Uterus (tissue), 4 donors: ENCODE measurements around the gene CHN2. TPM values are rescaled to one million over a fixed set of nuclear protein-coding genes. Genes with fewer than 3 reads are reported as not detected.

Experiments
- DNase-seq, 2 donors: peaks; one replicate each; pipeline ENCODE4 v3.0.0-alpha.2; 2019 to 2020
- H3K27ac ChIP-seq, 2 donors: fragments of 200-600 bp; sonication (generic); 1 replicate in 1 of 2; 2 replicates in 1 of 2; pipeline ENCODE4 v1.5.1; 2016 to 2018
- H3K27me3 ChIP-seq, 2 donors: fragments of 200-600 bp; sonication (generic); one replicate each; pipeline ENCODE4 v1.5.1; 2018 to 2019; ENCODE audit warnings: control low read depth in 1 of 2
- H3K36me3 ChIP-seq, 2 donors: fragments of 200-600 bp; sonication (generic); one replicate each; pipeline ENCODE4 v1.5.1; 2019; ENCODE audit warnings: control low read depth in 1 of 2
- H3K4me1 ChIP-seq, 2 donors: fragments of 200-600 bp; sonication (generic); one replicate each; pipeline ENCODE4 v1.5.1; 2018 to 2019; ENCODE audit warnings: control low read depth in 1 of 2
- H3K4me3 ChIP-seq, 2 donors: fragments of 200-600 bp; sonication (generic); 1 replicate in 1 of 2; 2 replicates in 1 of 2; pipeline ENCODE4 v1.5.1; 2018 to 2019; ENCODE audit warnings: mild to moderate bottlenecking in 1 of 2
- H3K9me3 ChIP-seq, 2 donors: fragments of 200-600 bp; sonication (generic); one replicate each; pipeline ENCODE4 v1.5.1; 2019; ENCODE audit warnings: control low read depth in 1 of 2
- CTCF ChIP-seq, 4 experiments: fragments of 200-600 bp in 2 of 4; fragments of 450-650 bp in 2 of 4; sonication (generic) in 2 of 4; IDR thresholded peaks; one replicate each; pipeline ENCODE4 v1.5.1; 2016 to 2019; ENCODE audit warnings: antibody characterized with exemption in 4 of 4, mild to moderate bottlenecking in 2 of 4, moderate library complexity in 1 of 4
- POLR2A ChIP-seq, 2 donors: fragments of 450-650 bp; IDR thresholded peaks; one replicate each; pipeline ENCODE4 v1.6.1; 2016; ENCODE audit warnings: antibody characterized with exemption in 2 of 2, mild to moderate bottlenecking in 1 of 2, moderate library complexity in 1 of 2
- intact Hi-C: fragments of 100-400 bp; cut with DNase I; formaldehyde crosslinking; loops from one replicate; pipeline ENCODE4 v1.15.1; 2023; ENCODE audit warnings: low total_unique reads
- total RNA-seq, 4 donors: library from RNA; depleted of rRNA in 3 of 4; stranded (reverse); fragments of >200 nt in 3 of 4; gene quantifications; one replicate each; pipeline versions ENCODE4 v1.1.0 to v1.2.4, GENCODE V29; 2014 to 2023
- donor health status: DM: yes; HTN: yes; CAD: no.

CHN2 gene
- total RNA-seq, 4 donors from 2014 or later = 9.8 to 22.9 (median 18.3) TPM

DNA sequence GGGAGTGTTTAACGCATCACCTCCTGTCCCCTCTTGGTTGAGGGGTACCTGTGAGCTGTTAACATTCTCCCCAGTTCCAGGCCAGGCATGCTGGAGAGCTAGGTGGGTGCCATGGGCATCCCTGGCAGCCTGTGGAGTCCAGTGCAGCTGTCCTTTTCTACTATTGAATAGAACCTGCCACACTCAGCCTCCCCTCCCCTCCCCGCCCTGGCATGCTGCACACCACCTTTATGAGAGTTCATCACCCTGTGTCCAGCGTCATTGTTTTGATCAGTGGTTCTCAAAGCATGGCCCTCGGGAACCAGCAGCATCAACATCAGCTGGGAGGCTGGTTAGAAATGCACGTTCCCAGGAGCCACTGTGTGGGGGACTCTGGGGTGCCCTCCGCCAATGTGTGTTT, 211.8 kb downstream of the CHN2 start:
- Histone ChIP-seq H3K27ac (no peak overlapping the region), H3K4me3 (no peak overlapping the region), H3K9me3 (no peaks in the 10 kb centered on the region), H3K36me3 (no peaks in the 10 kb centered on the region), H3K27me3 (no peaks in the 10 kb centered on the region), H3K4me1 (no peaks in the 10 kb centered on the region)
- DNase-seq = no peak
- TF ChIP-seq CTCF (IDR thresholded peaks at IDR 0.05) (no peak), POLR2A (IDR thresholded peaks at IDR 0.05) (no peak)
- intact Hi-C loops = no loop called here

- no peaks in the 10 kb centered on the region for H3K9me3 ChIP-seq
- no peaks in the 10 kb centered on the region for H3K27me3 ChIP-seq
- intact Hi-C loops = loop anchor here (2.0 kb wide), 1 partner anchor 482 kb away; no protein-coding TSS in a partner anchor
- H3K36me3 ChIP-seq = no peaks in the 10 kb centered on the region
- H3K27ac ChIP-seq = no peak overlapping the region
- peak; percentile 44 to 70 for DNase-seq
- H3K4me3 ChIP-seq = no peak overlapping the region
- TF ChIP-seq POLR2A (IDR thresholded peaks at IDR 0.05) = no peak
- TF ChIP-seq CTCF (IDR thresholded peaks at IDR 0.05) = peak; percentile 78 to 88 (median 84)
- no peaks in the 10 kb centered on the region for H3K4me1 ChIP-seq
Measured at GRCh38 chr7:29408841-29409243, 214.3 kb downstream of the CHN2 start.

DNA sequence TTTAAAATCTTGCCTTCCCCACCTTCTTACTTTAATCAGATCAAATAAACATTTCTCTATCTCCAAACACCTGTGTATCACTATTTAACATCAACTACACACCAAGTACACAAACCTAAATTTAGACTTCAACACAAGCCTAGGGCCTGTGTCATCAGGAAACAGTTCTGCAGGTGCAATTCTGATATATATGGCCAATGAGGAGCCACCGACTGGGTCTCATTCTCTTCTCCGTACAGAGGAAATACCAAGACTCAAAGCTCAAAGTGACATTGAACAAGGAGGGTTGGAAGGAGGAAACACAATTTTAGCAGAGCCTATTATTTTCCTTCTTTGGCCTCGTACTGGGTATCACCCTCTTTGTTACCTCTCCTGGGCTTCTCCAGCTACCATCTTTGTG, 216.4 kb downstream of the CHN2 start:
- TF ChIP-seq POLR2A (IDR thresholded peaks at IDR 0.05) (no peak), CTCF (IDR thresholded peaks at IDR 0.05) (no peak)
- intact Hi-C loops = no loop called here
- Histone ChIP-seq H3K9me3 (no peaks in the 10 kb centered on the region), H3K27ac (no peak overlapping the region), H3K27me3 (no peaks in the 10 kb centered on the region), H3K36me3 (no peaks in the 10 kb centered on the region), H3K4me1 (no peaks in the 10 kb centered on the region), H3K4me3 (no peak overlapping the region)
- no peak for DNase-seq

- intact Hi-C loops = no loop called here
- Histone ChIP-seq H3K4me1 (no peaks in the 10 kb centered on the region), H3K9me3 (no peaks in the 10 kb centered on the region), H3K36me3 (no peaks in the 10 kb centered on the region), H3K4me3 (no peak overlapping the region), H3K27me3 (no peaks in the 10 kb centered on the region), H3K27ac (no peak overlapping the region)
- no peak for DNase-seq
- TF ChIP-seq CTCF (IDR thresholded peaks at IDR 0.05) (no peak), POLR2A (IDR thresholded peaks at IDR 0.05) (no peak)
Measured at GRCh38 chr7:29412912-29413311, 218.3 kb downstream of the CHN2 start.

- intact Hi-C loops = no loop called here
- no peaks in the 10 kb centered on the region for H3K9me3 ChIP-seq
- H3K4me1 ChIP-seq = no peaks in the 10 kb centered on the region
- DNase-seq = no peak
- no peaks in the 10 kb centered on the region for H3K27me3 ChIP-seq
- H3K36me3 ChIP-seq = no peaks in the 10 kb centered on the region
- no peak overlapping the region for H3K4me3 ChIP-seq
- no peak overlapping the region for H3K27ac ChIP-seq
- TF ChIP-seq CTCF (IDR thresholded peaks at IDR 0.05) (no peak), POLR2A (IDR thresholded peaks at IDR 0.05) (no peak)
Measured at GRCh38 chr7:29413626-29414136, 219.1 kb downstream of the CHN2 start.
